Hepatocyte (in vitro differentiated cells): ENCODE measurements around the gene NMB. TPM values are rescaled to one million over a fixed set of nuclear protein-coding genes. Genes with fewer than 3 reads are reported as not detected.
"Not testable (repeated sequence)": the region's sequence is repeated elsewhere in the genome, so short reads cannot be mapped to it uniquely, and the experiment has no call there.

Source experiments
- DNase-seq: peaks from one replicate; pipeline ENCODE4 v3.0.0-alpha.2; 2016; ENCODE audit warnings: low spot score
- H2AFZ ChIP-seq: fragments of 200-600 bp; sonication (generic); 2 replicates; pipeline ENCODE4 v1.6.0; 2016; ENCODE audit warnings: antibody characterized with exemption, mild to moderate bottlenecking
- H3K27ac ChIP-seq: fragments of 200-600 bp; sonication (generic); 2 replicates; pipeline ENCODE4 v1.5.1; 2016; ENCODE audit warnings: mild to moderate bottlenecking
- H3K27me3 ChIP-seq: fragments of 200-600 bp; sonication (generic); 2 replicates; pipeline ENCODE4 v1.6.1; 2016
- H3K36me3 ChIP-seq: fragments of 200-600 bp; sonication (generic); replicated peaks from 2 replicates; pipeline ENCODE4 v1.5.1; 2016; ENCODE audit warnings: low read depth; ENCODE audit not compliant: insufficient read depth
- H3K4me1 ChIP-seq: fragments of 200-600 bp; sonication (generic); 2 replicates; pipeline ENCODE4 v1.5.1; 2016; ENCODE audit warnings: mild to moderate bottlenecking, moderate library complexity; ENCODE audit not compliant: insufficient read depth
- H3K4me2 ChIP-seq: fragments of 200-600 bp; sonication (generic); 2 replicates; pipeline ENCODE4 v1.6.0; 2016
- H3K4me3 ChIP-seq: fragments of 200-600 bp; sonication (generic); 2 replicates; pipeline ENCODE4 v1.5.1; 2016; ENCODE audit warnings: mild to moderate bottlenecking
- H3K79me2 ChIP-seq: fragments of 200-600 bp; sonication (generic); 2 replicates; pipeline ENCODE4 v1.6.0; 2017; ENCODE audit warnings: mild to moderate bottlenecking
- H3K9me2 ChIP-seq: fragments of 200-600 bp; sonication (generic); replicated peaks from 2 replicates; pipeline ENCODE4 v1.6.0; 2017; ENCODE audit warnings: mild to moderate bottlenecking; ENCODE audit not compliant: insufficient read depth
- H3K9me3 ChIP-seq: fragments of 200-600 bp; sonication (generic); 2 replicates; pipeline ENCODE4 v1.5.1; 2016; ENCODE audit warnings: low read depth, mild to moderate bottlenecking
- H4K20me1 ChIP-seq: fragments of 200-600 bp; sonication (generic); 2 replicates; pipeline ENCODE4 v1.6.0; 2016; ENCODE audit warnings: mild to moderate bottlenecking; ENCODE audit not compliant: insufficient read depth, poor library complexity, severe bottlenecking
- CTCF ChIP-seq: fragments of 200-600 bp; sonication (generic); IDR thresholded peaks from 2 replicates; pipeline ENCODE4 v1.5.1; 2016; ENCODE audit warnings: antibody characterized with exemption, mild to moderate bottlenecking; ENCODE audit not compliant: poor library complexity
- EZH2 ChIP-seq: fragments of 200-600 bp; sonication (generic); IDR thresholded peaks from 2 replicates; pipeline ENCODE4 v1.6.1; 2016; ENCODE audit warnings: antibody characterized with exemption, mild to moderate bottlenecking, borderline replicate concordance
- EZH2phosphoT487 ChIP-seq: fragments of 200-600 bp; sonication (generic); IDR thresholded peaks from one replicate; pipeline ENCODE4 v1.6.1; 2018; ENCODE audit warnings: antibody characterized with exemption, mild to moderate bottlenecking, low read depth, moderate library complexity; ENCODE audit not compliant: unreplicated experiment, severe bottlenecking
- WGBS: methylation state at CpG from one replicate; pipeline ENCODE4 v1.1.6; 2016; ENCODE audit warnings: low lambda C conversion rate; ENCODE audit errors: missing lambda C conversion rate; 5-methylcytosine and 5-hydroxymethylcytosine counted together
- polyA plus RNA-seq: library from polyadenylated mRNA; unstranded; fragments of >200 nt; fragmentation: Nextera tagmentation; extraction: Ambion mirVana; gene quantifications from 2 replicates; pipeline ENCODE4 v1.2.1, GENCODE V29; 2016
- total RNA-seq: library from RNA; depleted of rRNA; stranded (reverse); fragments of >200 nt; gene quantifications from 2 replicates; pipeline ENCODE4 v1.2.3, GENCODE V29; 2014

NMB gene
- total and polyA plus RNA-seq, 2 experiments from 2014 or later, result 3.8 to 15.4 TPM

GRCh38 chr15:84647726-84648125, 10.3 kb downstream of the NMB start:
- TF ChIP-seq EZH2phosphoT487 (no peak), CTCF (no peak), EZH2 (no peak)
- Histone ChIP-seq H3K9me3 (no peaks in the 10 kb centered on the region), H3K27ac (no peak overlapping the region), H3K36me3 (no peaks in the 10 kb centered on the region), H3K27me3 (no peaks in the 10 kb centered on the region), H3K4me2 (no peak overlapping the region), H3K9me2 (no peaks in the 10 kb centered on the region), H3K79me2 (peaks cover 18% of the 10 kb centered on the region), H3K4me1 (peaks cover 16% of the 10 kb centered on the region), H4K20me1 (no peaks in the 10 kb centered on the region), H3K4me3 (no peak overlapping the region), H2AFZ (no peak overlapping the region)
- DNase-seq, result no peak

GRCh38 chr15:84645997-84646396, 12.0 kb downstream of the NMB start:
- Histone ChIP-seq H3K9me3 (no peaks in the 10 kb centered on the region), H3K4me2 (no peak overlapping the region), H3K4me3 (no peak overlapping the region), H3K36me3 (no peaks in the 10 kb centered on the region), H2AFZ (no peak overlapping the region), H3K4me1 (peaks cover 2% of the 10 kb centered on the region), H3K79me2 (peaks cover 5% of the 10 kb centered on the region), H4K20me1 (no peaks in the 10 kb centered on the region), H3K27me3 (no peaks in the 10 kb centered on the region), H3K27ac (no peak overlapping the region), H3K9me2 (no peaks in the 10 kb centered on the region)
- 97% methylated on average over 10 of the region's 10 CpGs for WGBS
- no peak for TF ChIP-seq CTCF
- TF ChIP-seq EZH2phosphoT487, result no peak
- no peak for TF ChIP-seq EZH2
- DNase-seq, result no peak

GRCh38 chr15:84645496-84645895, 12.5 kb downstream of the NMB start:
- no peaks in the 10 kb centered on the region for H3K9me2 ChIP-seq
- peaks cover 4% of the 10 kb centered on the region for H3K79me2 ChIP-seq
- no peaks in the 10 kb centered on the region for H3K9me3 ChIP-seq
- TF ChIP-seq EZH2, result no peak
- TF ChIP-seq EZH2phosphoT487, result no peak
- no peak for TF ChIP-seq CTCF
- H3K4me3 ChIP-seq, result no peak overlapping the region
- no peak overlapping the region for H3K4me2 ChIP-seq
- 93% methylated on average over 10 of the region's 10 CpGs for WGBS
- no peaks in the 10 kb centered on the region for H3K36me3 ChIP-seq
- no peak overlapping the region for H3K27ac ChIP-seq
- H2AFZ ChIP-seq, result no peak overlapping the region
- no peaks in the 10 kb centered on the region for H4K20me1 ChIP-seq
- DNase-seq, result no peak
- H3K27me3 ChIP-seq, result no peaks in the 10 kb centered on the region
- no peaks in the 10 kb centered on the region for H3K4me1 ChIP-seq

GRCh38 chr15:84643838-84644237, 14.2 kb downstream of the NMB start:
- no peaks in the 10 kb centered on the region for H4K20me1 ChIP-seq
- H3K4me3 ChIP-seq, result no peak overlapping the region
- no peaks in the 10 kb centered on the region for H3K4me1 ChIP-seq
- H3K36me3 ChIP-seq, result no peaks in the 10 kb centered on the region
- no peak overlapping the region for H3K27ac ChIP-seq
- no peak overlapping the region for H3K4me2 ChIP-seq
- no peaks in the 10 kb centered on the region for H3K9me2 ChIP-seq
- TF ChIP-seq CTCF (no peak), EZH2 (no peak), EZH2phosphoT487 (no peak)
- no peaks in the 10 kb centered on the region for H3K79me2 ChIP-seq
- WGBS, result 94% methylated on average over 6 of the region's 6 CpGs
- no peaks in the 10 kb centered on the region for H3K9me3 ChIP-seq
- no peaks in the 10 kb centered on the region for H3K27me3 ChIP-seq
- H2AFZ ChIP-seq, result no peak overlapping the region
- DNase-seq, result no peak

GRCh38 chr15:84642640-84643039, 15.4 kb downstream of the NMB start:
- not testable (repeated sequence) for H3K9me3 ChIP-seq, H3K27me3 ChIP-seq, H3K9me2 ChIP-seq, H3K4me2 ChIP-seq, H3K36me3 ChIP-seq, H3K79me2 ChIP-seq, H3K4me3 ChIP-seq, H3K27ac ChIP-seq, H3K4me1 ChIP-seq, H2AFZ ChIP-seq, H4K20me1 ChIP-seq, DNase-seq
- WGBS, result 50% methylated on average over 2 of the region's 2 CpGs
